ENCODE results near the gene DCAF17. TPM values are rescaled to one million over a fixed set of nuclear protein-coding genes. Genes with fewer than 3 reads are reported as not detected.

The DCAF17 gene
- total RNA-seq, 1 donor from 2014 or later, result 19.6 TPM

- H3K36me3 ChIP-seq, result peaks cover 0 to 25% of the 10 kb centered on the region in 2 donors
- no peak overlapping the region for H3K27ac ChIP-seq
- intact Hi-C loops (cut with DNase I), result no loop called here
Observed at GRCh38 chr2:171459498-171459897, 25.5 kb downstream of the DCAF17 start.

DNA sequence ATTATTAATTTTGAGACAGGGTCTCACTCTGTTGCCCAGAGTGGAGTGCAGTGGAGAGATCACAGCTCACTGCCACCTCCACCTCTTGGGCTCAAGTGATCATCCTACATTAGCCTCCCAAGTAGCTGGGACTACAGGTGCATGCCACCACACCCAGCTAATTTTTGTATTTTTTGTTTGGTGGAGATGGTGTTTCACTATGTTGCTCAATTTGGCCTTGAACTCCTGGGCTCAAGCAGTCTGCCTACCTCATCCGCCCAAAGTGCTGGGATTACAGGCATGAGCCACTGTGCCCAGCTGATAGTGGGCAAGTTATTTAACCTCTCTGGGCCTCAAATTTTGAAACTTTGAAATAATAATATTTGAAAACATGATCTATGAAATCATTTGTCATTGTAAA is 26.5 kb downstream of the DCAF17 start:
- intact Hi-C loops (cut with DNase I), result no loop called here
- no peak overlapping the region for H3K27ac ChIP-seq
- no peaks in the 10 kb centered on the region for H3K9me3 ChIP-seq
- DNase-seq (ENCODE audit: extremely low spot score in 2 of 2), result no peak
- no peaks in the 10 kb centered on the region for H3K27me3 ChIP-seq
- no peak for TF ChIP-seq POLR2A (IDR thresholded peaks at IDR 0.05)
- TF ChIP-seq, protein P1, sequence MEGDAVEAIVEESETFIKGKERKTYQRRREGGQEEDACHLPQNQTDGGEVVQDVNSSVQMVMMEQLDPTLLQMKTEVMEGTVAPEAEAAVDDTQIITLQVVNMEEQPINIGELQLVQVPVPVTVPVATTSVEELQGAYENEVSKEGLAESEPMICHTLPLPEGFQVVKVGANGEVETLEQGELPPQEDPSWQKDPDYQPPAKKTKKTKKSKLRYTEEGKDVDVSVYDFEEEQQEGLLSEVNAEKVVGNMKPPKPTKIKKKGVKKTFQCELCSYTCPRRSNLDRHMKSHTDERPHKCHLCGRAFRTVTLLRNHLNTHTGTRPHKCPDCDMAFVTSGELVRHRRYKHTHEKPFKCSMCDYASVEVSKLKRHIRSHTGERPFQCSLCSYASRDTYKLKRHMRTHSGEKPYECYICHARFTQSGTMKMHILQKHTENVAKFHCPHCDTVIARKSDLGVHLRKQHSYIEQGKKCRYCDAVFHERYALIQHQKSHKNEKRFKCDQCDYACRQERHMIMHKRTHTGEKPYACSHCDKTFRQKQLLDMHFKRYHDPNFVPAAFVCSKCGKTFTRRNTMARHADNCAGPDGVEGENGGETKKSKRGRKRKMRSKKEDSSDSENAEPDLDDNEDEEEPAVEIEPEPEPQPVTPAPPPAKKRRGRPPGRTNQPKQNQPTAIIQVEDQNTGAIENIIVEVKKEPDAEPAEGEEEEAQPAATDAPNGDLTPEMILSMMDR (IDR thresholded peaks at IDR 0.05), result no peak
- TF ChIP-seq POLR2AphosphoS5 (IDR thresholded peaks at IDR 0.05; ENCODE audit: insufficient read depth in 1 of 2, low read depth in 1 of 2), result no peak
- no peak overlapping the region for H3K4me3 ChIP-seq
- no peaks in the 10 kb centered on the region for H3K4me1 ChIP-seq
- H3K36me3 ChIP-seq, result peaks cover 0 to 16% of the 10 kb centered on the region in 2 donors

More at GRCh38 chr2:171459498-171459897, 25.5 kb downstream of the DCAF17 start:
- Histone ChIP-seq H3K4me3 (no peak overlapping the region), H3K4me1 (no peaks in the 10 kb centered on the region), H3K9me3 (no peaks in the 10 kb centered on the region), H3K27me3 (no peaks in the 10 kb centered on the region)
- no peak for DNase-seq (ENCODE audit: extremely low spot score in 2 of 2)
- TF ChIP-seq POLR2A (IDR thresholded peaks at IDR 0.05), result no peak
- TF ChIP-seq POLR2AphosphoS5 (IDR thresholded peaks at IDR 0.05; ENCODE audit: insufficient read depth in 1 of 2, low read depth in 1 of 2), result no peak
- TF ChIP-seq, protein P1 (IDR thresholded peaks at IDR 0.05), result no peak

DNA sequence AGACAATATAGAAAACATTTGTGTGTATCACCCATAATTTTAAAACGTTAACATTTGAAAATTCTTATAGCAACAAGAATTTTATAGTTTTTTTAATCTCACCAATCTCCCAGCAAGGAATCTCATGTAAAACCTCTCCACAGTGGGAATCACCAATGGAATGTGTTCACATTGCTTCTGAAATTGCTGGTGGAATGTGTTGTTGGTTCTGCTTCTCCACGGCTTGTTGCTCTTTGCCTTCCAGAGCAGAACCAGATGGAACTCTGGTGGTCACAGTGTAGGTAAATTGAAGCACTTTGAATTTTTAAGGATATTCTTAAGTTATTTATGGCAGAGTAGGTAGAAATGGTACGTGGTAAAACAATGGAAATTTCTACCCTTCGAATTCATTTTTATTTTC is 35.1 kb downstream of the DCAF17 start:
- Histone ChIP-seq H3K4me1 (no peaks in the 10 kb centered on the region), H3K27ac (no peak overlapping the region), H3K36me3 (peaks cover 0 to 35% of the 10 kb centered on the region in 2 donors), H3K27me3 (no peaks in the 10 kb centered on the region), H3K9me3 (no peaks in the 10 kb centered on the region), H3K4me3 (no peak overlapping the region)
- TF ChIP-seq, protein P1 (IDR thresholded peaks at IDR 0.05), result no peak
- TF ChIP-seq POLR2A (IDR thresholded peaks at IDR 0.05) (no peak), POLR2AphosphoS5 (IDR thresholded peaks at IDR 0.05; ENCODE audit: insufficient read depth in 1 of 2, low read depth in 1 of 2) (no peak)
- intact Hi-C loops (cut with DNase I), result no loop called here
- DNase-seq (ENCODE audit: extremely low spot score in 2 of 2), result no peak

- no peaks in the 10 kb centered on the region for H3K9me3 ChIP-seq
- H3K27me3 ChIP-seq, result no peaks in the 10 kb centered on the region
- H3K36me3 ChIP-seq, result peaks cover 0 to 45% of the 10 kb centered on the region in 2 donors
- no peak for TF ChIP-seq POLR2A (IDR thresholded peaks at IDR 0.05)
- no peak for TF ChIP-seq POLR2AphosphoS5 (IDR thresholded peaks at IDR 0.05; ENCODE audit: insufficient read depth in 1 of 2, low read depth in 1 of 2)
- TF ChIP-seq, protein P1 (IDR thresholded peaks at IDR 0.05), result no peak
- no peak overlapping the region for H3K27ac ChIP-seq
- no peak overlapping the region for H3K4me3 ChIP-seq
- DNase-seq (ENCODE audit: extremely low spot score in 2 of 2), result no peak
- no peaks in the 10 kb centered on the region for H3K4me1 ChIP-seq
- intact Hi-C loops (cut with DNase I), result no loop called here
Observed at GRCh38 chr2:171470129-171470528, 36.1 kb downstream of the DCAF17 start.

DNA sequence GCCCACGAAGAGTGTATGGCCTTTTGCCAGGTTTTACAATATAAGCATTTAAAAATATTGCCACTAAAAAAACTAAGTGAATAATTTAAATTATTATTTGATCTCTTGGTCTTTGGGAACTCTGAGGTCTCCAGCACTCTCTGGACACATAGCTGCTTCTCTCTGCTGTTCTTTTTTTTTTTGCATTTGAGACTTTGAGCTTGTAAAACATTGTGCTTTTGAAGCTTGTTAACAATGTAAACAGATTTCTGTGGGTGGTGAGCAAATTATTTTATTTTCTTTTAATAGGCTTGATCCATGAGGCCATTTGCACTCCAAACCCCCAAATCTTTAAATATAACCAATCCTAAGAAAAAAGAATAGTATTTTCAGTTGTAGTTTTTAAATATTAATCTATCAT is 42.0 kb downstream of the DCAF17 start:
- no peaks in the 10 kb centered on the region for H3K9me3 ChIP-seq
- TF ChIP-seq POLR2A (IDR thresholded peaks at IDR 0.05), result no peak
- TF ChIP-seq, protein P1 (IDR thresholded peaks at IDR 0.05), result no peak
- TF ChIP-seq POLR2AphosphoS5 (IDR thresholded peaks at IDR 0.05; ENCODE audit: insufficient read depth in 1 of 2, low read depth in 1 of 2), result no peak
- no peak overlapping the region for H3K27ac ChIP-seq
- DNase-seq (ENCODE audit: extremely low spot score in 2 of 2), result no peak
- intact Hi-C loops (cut with DNase I), result no loop called here
- no peak overlapping the region for H3K4me3 ChIP-seq
- no peaks in the 10 kb centered on the region for H3K27me3 ChIP-seq
- peaks cover 0 to 45% of the 10 kb centered on the region in 2 donors for H3K36me3 ChIP-seq
- no peaks in the 10 kb centered on the region for H3K4me1 ChIP-seq
